Activated T-helper 9 cell treated with anti-CD3 and anti-CD28 coated beads, Interleukin-2, amount 50 U/mL, for 16 hours (primary cell): ENCODE data around the gene OGDHL.
"Not testable (repeated sequence)": the region's sequence is repeated elsewhere in the genome, so short reads cannot be mapped to it uniquely, and the experiment has no call there.

Experiments used
- DNase-seq: peaks from one replicate; pipeline ENCODE4 v3.0.0-alpha.2; 2020; ENCODE audit warnings: low read depth

The OGDHL gene

DNA sequence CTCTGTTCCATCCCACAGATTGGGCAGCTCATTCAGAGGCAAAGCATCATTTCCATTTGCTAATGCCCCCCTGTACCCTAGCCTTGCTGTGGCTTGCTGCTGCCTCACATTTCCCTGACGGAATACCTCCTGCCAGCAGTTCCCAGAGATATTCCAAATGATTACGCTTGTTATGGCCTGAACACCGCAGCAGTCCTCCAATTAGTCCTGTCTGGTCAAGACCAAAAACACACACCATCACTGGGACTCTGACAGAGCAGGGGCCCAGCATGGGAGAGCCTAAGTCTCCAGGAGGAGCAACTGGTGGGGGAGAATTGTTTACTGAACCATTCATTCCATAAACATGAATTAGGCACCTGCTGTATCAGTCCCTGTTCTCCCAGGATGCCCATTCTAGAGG, 6.1 kb downstream of the OGDHL start:
- DNase-seq: no peak

- not testable (repeated sequence) for DNase-seq
Measured at GRCh38 chr10:49754951-49755350, 7.2 kb downstream of the OGDHL start.

GRCh38 chr10:49752584-49752983, 9.5 kb downstream of the OGDHL start:
- DNase-seq: no peak

- no peak for DNase-seq
Measured at GRCh38 chr10:49751636-49752510, 10.2 kb downstream of the OGDHL start.

DNA sequence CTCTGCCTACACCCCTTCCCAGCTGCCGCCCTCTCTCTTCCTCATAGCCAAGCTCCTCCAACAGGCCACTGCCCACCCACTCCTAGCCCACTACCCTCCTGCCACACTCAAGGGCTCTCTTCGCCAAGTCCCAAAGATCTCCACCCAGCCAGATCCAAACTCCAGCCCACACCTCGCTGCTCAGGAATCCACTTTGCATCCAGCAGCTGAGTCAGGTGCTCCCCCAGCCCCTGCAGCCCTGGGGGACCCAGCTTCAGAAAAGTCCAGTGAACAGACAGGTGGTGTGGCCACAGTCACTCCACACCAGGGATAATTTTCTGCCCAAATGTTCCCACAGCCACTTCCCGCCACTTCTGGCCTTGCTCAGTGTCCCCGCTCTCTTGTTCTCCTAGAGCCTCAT, 10.9 kb downstream of the OGDHL start:
- DNase-seq: no peak

DNA sequence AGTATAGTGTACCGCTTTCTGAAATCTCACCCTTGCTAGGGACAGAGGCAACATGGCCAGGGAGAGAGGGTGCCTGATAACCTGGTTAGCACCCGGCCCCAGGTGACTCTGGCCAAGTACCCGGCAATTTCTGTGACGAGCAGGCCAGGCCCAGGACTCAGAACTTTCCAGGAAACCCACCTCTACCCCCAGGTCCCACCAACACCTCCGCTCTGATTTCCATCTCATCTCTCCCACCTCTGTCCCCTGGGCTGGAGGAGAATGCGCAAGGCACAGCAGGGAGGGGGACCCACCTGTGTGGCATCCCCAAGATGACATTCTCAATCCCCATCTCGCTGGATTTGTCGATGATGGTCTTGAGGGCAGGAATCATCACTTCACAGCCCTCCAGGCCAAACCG, 11.6 kb downstream of the OGDHL start:
- DNase-seq: no peak

DNA sequence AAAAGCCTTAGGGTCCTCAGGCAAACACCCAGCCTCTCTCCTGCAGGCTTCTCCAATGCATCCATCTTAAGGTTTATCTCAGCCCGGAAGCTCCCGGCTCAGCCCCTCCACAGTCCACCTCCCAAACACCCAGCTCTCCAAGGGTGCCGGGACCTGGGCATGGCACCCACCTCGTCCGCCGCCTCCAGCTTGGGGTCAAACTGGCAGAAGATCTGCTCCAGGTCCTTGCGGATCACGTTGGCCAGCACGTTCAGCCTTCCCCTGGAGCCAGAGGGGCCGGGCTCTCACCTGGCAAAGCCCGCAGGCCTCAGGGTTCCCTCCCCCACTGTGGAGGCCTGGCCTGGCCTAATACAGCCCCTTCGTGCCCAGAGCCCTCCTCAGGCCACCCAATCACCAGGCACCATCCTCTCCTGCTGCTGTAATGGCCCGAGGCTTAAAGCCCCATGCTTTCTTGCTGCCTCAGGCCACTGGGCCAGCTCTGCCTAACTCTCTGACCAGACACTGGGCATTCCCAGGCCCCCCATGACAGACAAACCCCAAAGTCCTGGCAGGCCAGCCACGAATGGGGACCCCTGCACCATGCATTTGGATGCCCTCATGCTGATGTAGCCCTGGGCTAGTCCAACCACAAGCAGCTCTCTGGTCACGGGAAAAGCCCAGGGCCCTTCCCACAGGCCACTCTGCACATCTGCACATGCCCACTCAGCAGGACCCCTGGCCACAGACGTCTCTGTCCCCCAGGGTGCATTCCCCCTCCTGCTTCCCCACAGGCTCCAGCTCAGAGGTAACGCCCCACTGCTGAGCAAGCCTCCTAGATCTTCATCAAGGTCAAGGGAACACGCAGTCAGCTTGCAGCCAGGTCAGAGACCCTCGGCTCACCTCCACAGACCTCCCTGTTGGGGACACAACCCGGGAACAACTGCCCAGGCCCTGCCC, 12.3 kb downstream of the OGDHL start:
- no peak for DNase-seq

- DNase-seq: no peak
Measured at GRCh38 chr10:49749144-49749543, 13.0 kb downstream of the OGDHL start.

DNA sequence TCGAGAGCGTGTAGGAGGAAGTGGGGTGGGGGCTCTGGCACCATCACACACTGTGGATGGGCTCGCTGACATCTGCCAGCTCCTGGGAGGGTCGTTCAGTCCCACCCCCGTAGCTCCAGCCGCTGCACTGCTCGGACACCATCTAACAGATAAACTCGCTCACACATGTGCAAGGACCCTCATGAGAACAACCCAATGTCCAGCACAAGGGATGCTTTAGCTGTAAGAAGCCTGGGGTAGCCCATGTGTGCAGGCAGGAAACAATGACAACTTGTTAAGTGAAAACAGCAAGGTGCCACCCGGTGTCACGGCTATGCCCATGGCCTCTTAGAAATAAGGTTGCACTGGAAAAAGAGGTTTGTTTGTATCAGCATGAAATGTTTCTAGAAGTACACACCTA, 14.1 kb downstream of the OGDHL start:
- DNase-seq: no peak

GRCh38 chr10:49747303-49747646, 14.8 kb downstream of the OGDHL start:
- DNase-seq: no peak

- DNase-seq: no peak
Measured at GRCh38 chr10:49746626-49747302, 15.4 kb downstream of the OGDHL start.

GRCh38 chr10:49745756-49746155, 16.4 kb downstream of the OGDHL start:
- DNase-seq: no peak

DNA sequence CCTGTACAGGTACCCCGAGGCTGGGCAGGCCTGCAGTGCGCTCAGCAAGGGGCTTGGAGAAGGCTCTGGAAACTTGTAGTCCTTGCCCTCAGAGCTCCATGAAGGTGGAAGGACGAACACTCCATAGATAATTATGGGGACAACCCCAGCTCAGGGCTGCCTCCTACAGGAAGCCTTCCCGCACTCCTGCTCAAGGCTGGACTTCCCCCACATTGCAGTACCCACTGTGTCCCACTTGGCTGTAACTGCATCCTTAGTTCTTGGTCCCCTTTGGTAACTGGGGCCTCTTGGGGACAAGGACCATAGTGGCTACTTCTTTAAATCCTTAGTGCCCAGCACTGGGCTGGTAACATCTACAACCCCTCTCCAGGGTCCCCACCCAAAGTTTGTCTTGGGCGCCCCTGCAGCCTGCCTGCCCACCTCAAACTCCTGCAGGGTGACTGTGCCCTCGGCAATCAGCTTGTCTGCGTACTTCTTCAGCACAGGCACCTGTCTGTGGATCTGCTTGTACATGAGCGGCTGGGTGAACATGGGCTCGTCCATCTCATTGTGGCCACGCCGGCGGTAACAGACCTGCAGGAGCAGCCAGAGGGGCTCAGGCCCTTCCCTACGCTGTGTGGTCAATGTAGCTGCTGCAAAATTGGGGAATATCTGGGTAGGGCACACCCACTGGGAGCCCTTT, 17.1 kb downstream of the OGDHL start:
- DNase-seq: no peak

GRCh38 chr10:49744091-49744685, 17.9 kb downstream of the OGDHL start:
- no peak for DNase-seq

- no peak for DNase-seq
Measured at GRCh38 chr10:49743464-49744075, 18.6 kb downstream of the OGDHL start.

- no peak for DNase-seq
Measured at GRCh38 chr10:49742683-49743463, 19.2 kb downstream of the OGDHL start.

DNA sequence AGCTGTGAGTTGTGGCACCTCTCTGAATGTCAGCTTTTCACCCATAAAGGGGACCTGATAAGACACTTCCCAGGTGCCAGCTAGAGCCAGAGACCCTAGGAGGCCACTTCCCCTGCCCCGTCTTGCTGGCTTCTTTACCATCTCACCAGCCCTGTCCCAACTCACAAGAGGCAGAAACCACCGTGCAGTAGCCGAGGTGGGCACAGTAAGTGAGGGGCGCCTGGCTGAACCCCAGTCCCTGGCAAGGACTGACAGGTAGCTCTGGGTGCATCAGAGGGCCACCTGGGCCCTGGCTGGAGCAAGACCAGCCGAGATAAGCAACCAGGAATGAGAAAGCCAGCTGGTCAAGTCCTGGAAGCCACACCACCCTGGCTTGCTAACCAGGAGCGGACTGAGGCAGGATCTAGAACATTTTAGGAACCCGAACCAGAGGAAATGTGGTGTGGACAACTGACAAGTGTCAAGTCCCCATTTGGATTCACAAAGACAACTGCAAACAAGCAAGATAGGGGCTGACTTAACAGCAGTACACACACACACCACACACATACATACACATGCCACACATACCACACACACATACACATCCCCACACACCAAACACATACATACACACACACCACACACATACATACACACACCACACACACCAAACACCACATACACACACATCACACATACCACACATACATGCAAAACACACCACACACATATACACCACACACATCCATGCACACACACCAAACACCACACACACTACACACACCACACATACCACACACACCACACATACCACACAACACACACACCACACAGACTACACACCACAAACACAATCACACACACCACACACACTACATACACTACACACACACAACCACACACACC, 20.8 kb downstream of the OGDHL start:
- DNase-seq: no peak

DNA sequence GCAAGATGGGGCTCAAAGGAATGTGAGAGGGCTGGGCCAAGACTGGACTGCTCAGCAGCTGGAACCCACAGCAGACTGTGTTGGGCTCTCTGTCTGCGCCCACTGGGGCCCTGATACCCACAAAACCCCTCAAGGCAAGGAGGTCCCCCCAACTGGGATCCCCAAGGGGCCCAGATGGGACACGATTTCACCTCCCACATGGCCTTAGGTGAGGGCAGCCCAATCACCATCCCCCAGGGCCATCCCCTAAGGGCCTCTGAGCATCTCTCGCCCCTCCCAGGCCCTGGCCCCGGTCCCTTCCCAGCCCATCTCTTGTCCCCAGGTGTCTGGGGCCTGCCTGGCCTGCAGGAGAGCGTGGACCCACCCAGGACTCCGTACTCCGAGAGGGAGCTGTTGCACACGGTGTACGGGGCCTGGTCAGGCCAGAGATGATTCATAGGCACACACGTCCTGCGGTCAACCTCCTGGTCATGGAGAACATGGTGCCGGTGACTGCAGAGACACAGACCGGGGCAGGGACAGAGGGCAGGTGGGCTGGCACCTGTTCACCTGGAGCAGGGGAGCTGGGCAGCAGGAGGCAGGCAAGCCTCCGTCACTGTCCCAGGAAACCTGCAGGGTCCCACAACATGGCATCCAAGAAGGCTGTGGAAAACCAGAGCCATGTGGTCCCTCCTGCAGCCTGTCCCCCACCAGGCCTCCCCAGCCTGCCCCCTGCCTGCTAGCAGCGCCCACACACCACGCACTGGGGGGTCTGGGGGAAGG, 21.6 kb downstream of the OGDHL start:
- no peak for DNase-seq
